A549 treated with GW870086 at 1 μM for 4 hours (cell line): ENCODE data around the gene GOT1. TPM values are rescaled to one million over a fixed set of nuclear protein-coding genes. Genes with fewer than 3 reads are reported as not detected.

Source experiments
- total RNA-seq: library from RNA; stranded (reverse); fragments of 200-300 nt; extraction: Qiagen RNA extraction; gene quantifications from 5 replicates; pipeline ENCODE4 v1.2.3, GENCODE V29; 2022; ENCODE audit warnings: low read depth

GOT1 gene
- 31.8 to 39.8 TPM (median 35.2 TPM) in 5 replicates for total RNA-seq

DNA sequence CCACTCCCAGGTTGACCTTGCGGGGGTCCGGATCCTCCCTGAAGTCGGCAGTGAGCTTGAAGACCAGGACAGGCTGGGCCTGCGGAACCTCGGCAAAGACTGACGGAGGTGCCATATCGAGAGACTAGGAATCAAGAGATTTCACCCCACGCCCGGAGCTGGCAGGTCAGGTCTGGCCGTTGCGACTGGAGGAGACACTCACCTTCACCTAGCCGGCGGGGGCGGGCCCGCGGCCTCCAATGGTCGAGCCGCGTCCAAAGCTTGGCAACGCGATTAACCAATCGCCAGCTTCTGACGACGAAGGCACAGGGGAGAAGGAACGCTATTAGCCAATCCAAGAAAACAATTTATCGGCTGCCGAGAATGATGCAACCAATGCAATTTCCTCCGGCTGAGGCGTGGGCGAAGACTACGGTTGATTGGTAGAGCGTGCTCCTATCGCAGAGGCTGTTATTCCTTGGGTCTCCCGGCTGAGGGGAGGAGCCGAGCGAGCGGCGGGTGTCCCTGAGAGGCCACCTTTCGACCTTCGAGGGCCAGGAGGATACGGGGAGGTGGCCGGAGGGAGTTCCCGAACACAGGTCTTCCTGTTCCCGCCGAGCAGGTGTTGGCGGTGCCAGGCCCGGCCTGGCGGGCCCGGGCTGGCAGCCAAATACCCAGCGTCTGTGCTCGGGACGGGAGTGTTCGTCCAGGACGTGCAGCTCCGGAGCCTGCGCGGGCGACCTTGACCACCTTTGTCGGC, at the start of gene GOT1:
TSS of gene GOT1 (minus strand) at position 174 of the 739 bp plus-strand sequence. CDS start at position 115, 59 bp downstream.

Other genes with a start within 250 kb of the GOT1 start
- not detected in 5 replicates for gene HPSE2, start 194.8 kb downstream of the GOT1 start, total RNA-seq
- gene CNNM1, start 101.3 kb downstream of the GOT1 start, total RNA-seq = 24.0 to 32.5 TPM (median 30.1 TPM) in 5 replicates
- 0.07 to 0.08 TPM (median 0.08 TPM) in 3 of 5 replicates, not detected in the others for gene NKX2-3, start 102.3 kb upstream of the GOT1 start, total RNA-seq
- 21.8 to 27.2 TPM (median 25.5 TPM) in 5 replicates for gene SLC25A28, start 189.8 kb upstream of the GOT1 start, total RNA-seq
- 8.7 to 13.7 TPM (median 12.8 TPM) in 5 replicates for gene ENTPD7, start 228.9 kb upstream of the GOT1 start, total RNA-seq